BLaER1 treated with 17β-estradiol and CSF1 and Interleukin-3, amounts not matched to agents 10 nM and 100 nM (cell line): ENCODE results near the gene HSD17B3.
"Not testable (repeated sequence)": the region's sequence is repeated elsewhere in the genome, so short reads cannot be mapped to it uniquely, and the experiment has no call there.

ENCODE experiments used
- H3K27ac ChIP-seq, 11 experiments: shearing (Covaris generic); formaldehyde crosslinking; 2 replicates each; pipeline ENCODE4 v1.8.1; 2022
- H3K27me3 ChIP-seq, 11 experiments: shearing (Covaris generic); formaldehyde crosslinking; 2 replicates each; pipeline ENCODE4 v1.8.1; 2022
- H3K36me3 ChIP-seq, 11 experiments: shearing (Covaris generic); formaldehyde crosslinking; 2 replicates each; pipeline ENCODE4 v1.8.1; 2022
- H3K4me1 ChIP-seq, 10 experiments: shearing (Covaris generic); formaldehyde crosslinking; 2 replicates each; pipeline ENCODE4 v1.8.1; 2022
- H3K4me2 ChIP-seq, 11 experiments: shearing (Covaris generic); formaldehyde crosslinking; 2 replicates each; pipeline ENCODE4 v1.8.1; 2022
- H3K4me3 ChIP-seq, 10 experiments: shearing (Covaris generic); formaldehyde crosslinking; 2 replicates each; pipeline ENCODE4 v1.8.1; 2022
- H3K9ac ChIP-seq, 11 experiments: shearing (Covaris generic); formaldehyde crosslinking; 2 replicates each; pipeline ENCODE4 v1.8.1; 2022
- H3K9me3 ChIP-seq, 11 experiments: shearing (Covaris generic); formaldehyde crosslinking; replicated peaks in 1 of 11; 2 replicates each; pipeline ENCODE4 v1.8.1; 2022
- H4K20me1 ChIP-seq, 11 experiments: shearing (Covaris generic); formaldehyde crosslinking; 2 replicates each; pipeline ENCODE4 v1.8.1; 2022
- Cebpa-rat ChIP-seq, 11 experiments: shearing (Covaris generic); IDR thresholded peaks; 2 replicates each; pipeline ENCODE4 v1.8.1; 2022

The HSD17B3 gene

DNA sequence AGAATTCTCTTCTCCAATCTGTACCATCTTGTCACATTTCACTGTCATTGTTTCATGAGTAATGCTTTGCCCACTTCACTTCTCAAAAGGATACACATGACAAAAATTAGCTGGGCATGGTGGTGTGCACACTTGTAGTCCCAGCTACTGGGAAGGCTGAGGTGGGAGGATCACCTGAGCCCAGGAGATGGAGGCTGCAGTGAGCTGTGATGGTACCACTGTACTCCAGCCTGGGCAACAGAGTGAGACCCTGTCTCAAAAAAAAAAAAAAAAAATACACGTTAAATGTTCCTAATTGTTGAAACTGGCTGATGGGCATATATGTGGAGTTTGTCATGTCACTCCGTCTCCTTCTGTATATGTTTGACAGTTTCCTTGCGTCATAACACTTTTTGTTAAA lies 36.3 kb upstream of the HSD17B3 start:
- Histone ChIP-seq H3K27ac (no peak overlapping the region), H3K27me3 (no peaks in the 10 kb centered on the region), H3K4me3 (no peak overlapping the region), H3K9me3 (no peaks in the 10 kb centered on the region), H3K36me3 (no peaks in the 10 kb centered on the region), H3K4me1 (peaks cover 0 to 14% (median 10%) of the 10 kb centered on the region in 10 experiments; a peak in 13 of 20 replicates), H3K4me2 (no peak overlapping the region), H3K9ac (no peak overlapping the region), H4K20me1 (no peaks in the 10 kb centered on the region)
- TF ChIP-seq Cebpa-rat (IDR thresholded peaks at IDR 0.05) = no peak

DNA sequence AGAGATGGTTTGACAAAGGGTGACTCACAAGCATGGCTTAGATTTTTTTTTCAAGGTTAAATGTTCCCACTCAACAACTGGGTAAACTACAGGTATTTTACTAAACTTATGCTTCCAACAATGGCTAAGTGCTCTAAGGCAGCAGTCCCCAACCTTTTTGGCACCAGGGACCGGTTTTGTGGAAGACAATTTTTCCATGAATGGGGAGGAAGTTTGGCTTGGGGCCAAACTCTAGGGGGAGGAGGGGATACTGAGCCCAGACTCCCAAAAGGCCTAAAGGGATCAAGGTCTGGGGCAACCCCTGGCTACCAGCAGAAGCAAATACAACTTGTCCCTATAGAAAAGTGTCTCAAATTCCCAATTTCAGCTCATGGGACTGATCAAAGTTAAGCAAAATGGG lies 32.0 kb upstream of the HSD17B3 start:
- Histone ChIP-seq H4K20me1 (no peaks in the 10 kb centered on the region), H3K4me3 (no peak overlapping the region), H3K4me2 (no peak overlapping the region), H3K9me3 (no peaks in the 10 kb centered on the region), H3K36me3 (no peaks in the 10 kb centered on the region), H3K9ac (no peak overlapping the region), H3K27ac (no peak overlapping the region), H3K4me1 (peaks cover 0 to under 1% (median 0%) of the 10 kb centered on the region in 10 experiments; a peak in 5 of 20 replicates), H3K27me3 (no peaks in the 10 kb centered on the region)
- TF ChIP-seq Cebpa-rat (IDR thresholded peaks at IDR 0.05) = no peak

DNA sequence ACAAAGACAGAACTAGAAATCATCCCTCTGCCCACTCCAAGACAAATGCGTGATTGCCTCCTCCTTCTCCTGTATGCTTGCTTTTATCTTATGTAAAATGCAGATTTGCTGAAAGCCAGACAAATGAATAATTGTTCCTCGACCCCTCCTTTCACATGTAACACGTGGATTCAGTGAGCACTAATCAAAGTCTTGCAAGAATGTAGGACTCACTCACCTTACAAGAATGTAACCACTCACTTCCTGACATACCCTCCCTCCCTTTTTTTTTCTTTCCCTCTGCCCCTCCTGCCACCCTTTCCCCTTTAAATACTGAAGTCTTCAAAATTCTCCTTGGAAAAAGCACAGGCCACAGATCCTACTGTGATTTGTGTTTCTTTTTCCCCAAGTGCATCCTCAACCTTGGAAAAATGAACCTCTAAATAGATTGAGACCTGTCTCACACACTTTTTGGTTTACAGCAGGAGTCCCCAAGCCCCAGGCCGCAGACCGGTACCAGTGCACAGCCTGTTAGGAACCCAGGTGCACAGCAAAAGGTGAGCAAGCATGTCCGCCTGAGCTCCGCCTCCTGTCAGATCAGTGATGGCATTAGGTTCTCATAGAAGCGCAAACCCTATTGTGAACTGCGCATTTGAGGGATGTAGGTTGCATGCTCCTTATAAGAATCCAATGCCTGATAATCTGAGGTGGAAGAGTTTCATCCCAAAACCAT lies 29.4 kb upstream of the HSD17B3 start:
- peaks cover 0 to 10% (median 6%) of the 10 kb centered on the region in 10 experiments; a peak in 13 of 20 replicates for H3K4me1 ChIP-seq
- H3K4me3 ChIP-seq = no peak overlapping the region
- no peaks in the 10 kb centered on the region for H3K36me3 ChIP-seq
- H3K27me3 ChIP-seq = no peaks in the 10 kb centered on the region
- no peak for TF ChIP-seq Cebpa-rat (IDR thresholded peaks at IDR 0.05)
- H3K27ac ChIP-seq = no peak overlapping the region
- no peak overlapping the region for H3K9ac ChIP-seq
- no peak overlapping the region for H3K4me2 ChIP-seq
- no peaks in the 10 kb centered on the region for H3K9me3 ChIP-seq
- H4K20me1 ChIP-seq = no peaks in the 10 kb centered on the region; a peak in 1 of 22 replicates

DNA sequence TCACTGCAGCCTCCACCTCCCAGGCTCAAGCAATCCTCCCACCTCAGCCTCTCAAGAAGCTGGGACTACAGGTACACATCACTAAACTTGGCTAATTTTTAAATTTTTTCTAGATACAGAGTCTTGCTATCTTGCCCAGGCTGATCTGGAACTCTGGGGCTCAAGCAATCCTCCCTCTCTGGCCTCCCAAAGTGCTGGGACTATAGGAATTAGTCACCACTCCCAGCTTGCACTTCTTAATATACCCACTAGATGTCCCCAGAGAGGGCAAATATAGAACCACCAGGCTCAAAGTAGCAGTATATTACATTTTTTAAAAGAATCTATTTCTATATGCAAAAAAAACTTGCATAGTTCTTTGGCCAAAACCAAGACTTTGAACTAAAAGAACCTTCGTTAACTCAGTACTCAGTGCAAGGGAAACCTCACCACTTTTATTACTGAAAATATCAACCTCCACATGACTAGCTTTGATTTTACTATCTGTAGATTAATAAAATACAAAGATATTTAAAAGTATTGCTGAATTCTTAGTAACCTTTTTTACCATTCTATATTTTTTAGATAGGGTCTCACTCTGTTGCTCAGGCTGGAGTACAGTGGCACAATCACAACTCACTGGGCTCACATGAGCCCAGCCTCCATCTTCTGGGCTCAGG lies 25.8 kb upstream of the HSD17B3 start:
- Histone ChIP-seq H3K4me3 (no peak overlapping the region), H3K27ac (no peak overlapping the region), H3K4me1 (peaks cover 0 to 10% (median 6%) of the 10 kb centered on the region in 10 experiments; a peak in 13 of 20 replicates), H3K36me3 (no peaks in the 10 kb centered on the region), H3K9ac (peak overlapping the region in 1 of 11 experiments; percentile 23; a peak in 1 of 22 replicates), H3K27me3 (no peaks in the 10 kb centered on the region), H3K9me3 (no peaks in the 10 kb centered on the region), H3K4me2 (peak overlapping the region in 7 of 11 experiments; percentile 12 to 61 (median 46); a peak in 11 of 22 replicates), H4K20me1 (no peaks in the 10 kb centered on the region; a peak in 1 of 22 replicates)
- no peak for TF ChIP-seq Cebpa-rat (IDR thresholded peaks at IDR 0.05)

DNA sequence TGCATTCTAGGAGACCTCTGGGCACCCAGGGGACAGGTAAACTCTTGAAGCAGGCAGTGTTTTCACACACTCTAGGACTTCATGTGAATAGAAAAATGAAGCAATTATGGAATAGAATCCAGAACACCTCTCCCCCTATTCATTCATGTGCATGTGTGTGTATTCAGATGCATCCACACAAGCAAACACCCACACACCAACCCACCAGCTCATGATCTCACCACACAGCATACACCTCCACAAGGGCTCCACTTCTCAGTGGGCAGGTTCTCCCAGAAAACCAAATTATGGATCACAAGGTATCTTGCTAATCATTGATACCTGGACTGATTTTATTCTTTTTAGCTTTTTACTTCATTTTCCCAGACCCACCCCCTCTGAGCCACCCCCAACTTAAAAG lies 21.2 kb upstream of the HSD17B3 start:
- no peaks in the 10 kb centered on the region for H3K9me3 ChIP-seq
- H3K27ac ChIP-seq = no peak overlapping the region
- peaks cover 0 to 10% (median 2%) of the 10 kb centered on the region in 10 experiments; a peak in 13 of 20 replicates for H3K4me1 ChIP-seq
- TF ChIP-seq Cebpa-rat (IDR thresholded peaks at IDR 0.05) = no peak
- H3K4me2 ChIP-seq = no peak overlapping the region
- no peaks in the 10 kb centered on the region for H3K36me3 ChIP-seq
- no peak overlapping the region for H3K4me3 ChIP-seq
- no peaks in the 10 kb centered on the region for H3K27me3 ChIP-seq
- no peaks in the 10 kb centered on the region; a peak in 1 of 22 replicates for H4K20me1 ChIP-seq
- H3K9ac ChIP-seq = no peak overlapping the region

- not testable (repeated sequence) for H3K9ac ChIP-seq, H3K4me2 ChIP-seq, H3K36me3 ChIP-seq, H3K27ac ChIP-seq, H3K9me3 ChIP-seq, H4K20me1 ChIP-seq, H3K4me3 ChIP-seq, H3K27me3 ChIP-seq, H3K4me1 ChIP-seq
Measured at GRCh38 chr9:96322736-96323135, 20.8 kb upstream of the HSD17B3 start.

DNA sequence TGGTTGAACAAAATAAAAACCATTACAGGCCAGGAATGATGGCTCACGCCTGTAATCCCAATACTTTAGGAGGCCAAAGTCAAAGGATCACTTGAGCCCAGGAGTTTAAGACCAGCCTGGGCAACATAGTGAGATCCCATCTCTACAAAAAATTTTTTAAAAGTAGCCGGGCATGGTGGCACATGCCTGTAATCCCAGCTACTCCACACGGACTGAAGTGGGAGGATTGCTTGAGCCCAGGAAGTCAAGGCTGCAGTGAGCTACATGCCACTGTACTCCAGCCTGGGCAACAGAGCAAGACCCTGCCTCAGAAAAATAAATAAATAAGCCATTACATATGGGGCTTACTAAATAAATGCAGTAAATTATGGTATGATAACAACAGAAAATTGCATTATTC lies 20.2 kb upstream of the HSD17B3 start:
- H3K4me2 ChIP-seq, H3K36me3 ChIP-seq, H3K27me3 ChIP-seq, H3K9me3 ChIP-seq, H3K27ac ChIP-seq, H3K9ac ChIP-seq, H3K4me3 ChIP-seq, H3K4me1 ChIP-seq, H4K20me1 ChIP-seq: not testable (repeated sequence)

GRCh38 chr9:96321515-96321914 lies 19.5 kb upstream of the HSD17B3 start:
- no peak overlapping the region for H3K9ac ChIP-seq
- no peak overlapping the region for H3K27ac ChIP-seq
- no peak overlapping the region for H3K4me3 ChIP-seq
- TF ChIP-seq Cebpa-rat (IDR thresholded peaks at IDR 0.05) = no peak
- H3K36me3 ChIP-seq = no peaks in the 10 kb centered on the region
- no peaks in the 10 kb centered on the region for H3K27me3 ChIP-seq
- H3K4me2 ChIP-seq = no peak overlapping the region
- peaks cover 0 to 8% (median 0%) of the 10 kb centered on the region in 10 experiments; a peak in 1 of 20 replicates for H3K4me1 ChIP-seq
- H3K9me3 ChIP-seq = no peaks in the 10 kb centered on the region
- no peaks in the 10 kb centered on the region for H4K20me1 ChIP-seq

GRCh38 chr9:96320749-96321280 lies 18.8 kb upstream of the HSD17B3 start:
- no peaks in the 10 kb centered on the region for H3K9me3 ChIP-seq
- no peak overlapping the region for H3K4me2 ChIP-seq
- no peaks in the 10 kb centered on the region for H4K20me1 ChIP-seq
- H3K9ac ChIP-seq = no peak overlapping the region
- H3K4me3 ChIP-seq = no peak overlapping the region
- H3K36me3 ChIP-seq = no peaks in the 10 kb centered on the region
- no peak for TF ChIP-seq Cebpa-rat (IDR thresholded peaks at IDR 0.05)
- H3K4me1 ChIP-seq = peaks cover 0 to 8% (median 0%) of the 10 kb centered on the region in 10 experiments; a peak in 1 of 20 replicates
- no peak overlapping the region for H3K27ac ChIP-seq
- no peaks in the 10 kb centered on the region for H3K27me3 ChIP-seq
